GM19372 (cell line): ENCODE results near the gene KDM1B.
A peak's percentile ranks its signal among the peaks of the same experiment; 100 is the strongest.

ENCODE experiments used
- ATAC-seq: cut with Tn5 transposase; IDR thresholded peaks from one replicate; pipeline ENCODE4 v1.9.1; 2021; ENCODE audit warnings: mild to moderate bottlenecking, low read depth, moderate library complexity; ENCODE audit not compliant: unreplicated experiment

The KDM1B gene

DNA sequence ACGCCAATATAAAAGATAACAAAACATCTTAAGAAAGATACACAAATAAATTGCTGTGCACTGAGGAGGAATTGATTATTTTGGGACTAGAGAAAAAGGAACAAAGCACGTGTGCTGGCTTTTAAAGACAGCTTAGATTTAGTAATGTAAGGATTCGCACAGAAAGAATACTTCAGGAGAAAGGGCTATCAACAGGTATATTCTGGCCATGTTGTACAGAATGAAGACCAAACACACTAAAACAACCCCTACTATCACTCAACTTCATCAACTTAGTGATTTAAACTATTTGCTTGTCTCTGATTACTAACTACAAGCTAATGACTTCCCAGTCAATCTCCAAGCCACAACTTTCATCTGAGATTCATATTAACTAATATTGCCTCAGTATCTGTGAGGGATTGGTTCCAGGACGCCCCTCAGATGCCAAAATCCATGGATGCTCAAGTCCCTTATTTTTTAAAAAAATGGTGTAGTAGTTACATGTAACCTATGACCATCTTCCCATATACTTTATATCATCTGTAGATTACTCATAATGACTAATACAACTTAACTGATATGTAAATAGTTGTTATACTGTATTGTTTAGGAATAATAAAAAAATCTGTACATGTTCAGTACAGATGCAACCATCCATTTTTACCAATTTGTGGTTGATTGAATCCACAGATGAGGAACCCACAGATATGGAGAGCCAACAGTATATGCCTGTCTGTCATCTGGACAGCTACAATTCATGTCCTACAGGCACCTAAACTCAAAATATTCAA is 104.6 kb downstream of the KDM1B start:
- no peak for ATAC-seq

DNA sequence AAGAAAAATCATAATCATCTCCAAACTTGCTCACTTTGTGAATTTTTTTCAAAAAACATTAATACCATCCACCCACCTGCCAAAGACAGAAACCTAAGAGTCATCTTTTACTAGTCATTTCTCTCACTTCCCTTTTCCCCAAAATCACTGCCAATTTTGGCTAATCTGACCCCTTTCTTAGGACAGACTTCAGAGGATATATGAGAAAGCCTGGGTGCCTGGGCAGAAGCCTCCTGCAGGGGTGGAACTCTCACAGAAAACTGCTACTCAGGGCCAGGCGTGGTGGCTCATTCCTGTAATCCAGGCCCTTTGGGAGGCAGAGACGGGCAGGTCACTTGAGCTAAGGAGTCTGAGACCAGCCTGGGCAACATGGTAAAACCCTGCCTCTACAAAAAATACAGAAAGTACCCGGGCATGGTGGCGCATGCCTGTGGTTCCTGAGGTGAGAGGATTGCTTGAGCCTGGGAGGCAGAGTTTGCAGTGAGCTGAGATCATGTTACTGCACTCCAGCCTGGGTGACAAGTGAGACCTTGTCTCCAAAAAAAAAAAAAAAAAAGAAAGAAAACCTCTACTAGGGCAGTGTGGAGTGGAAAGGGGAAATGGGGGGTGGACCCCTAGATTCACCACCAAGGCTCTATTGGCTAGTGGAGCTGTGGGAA is 105.4 kb downstream of the KDM1B start:
- peak; percentile 28 for ATAC-seq

DNA sequence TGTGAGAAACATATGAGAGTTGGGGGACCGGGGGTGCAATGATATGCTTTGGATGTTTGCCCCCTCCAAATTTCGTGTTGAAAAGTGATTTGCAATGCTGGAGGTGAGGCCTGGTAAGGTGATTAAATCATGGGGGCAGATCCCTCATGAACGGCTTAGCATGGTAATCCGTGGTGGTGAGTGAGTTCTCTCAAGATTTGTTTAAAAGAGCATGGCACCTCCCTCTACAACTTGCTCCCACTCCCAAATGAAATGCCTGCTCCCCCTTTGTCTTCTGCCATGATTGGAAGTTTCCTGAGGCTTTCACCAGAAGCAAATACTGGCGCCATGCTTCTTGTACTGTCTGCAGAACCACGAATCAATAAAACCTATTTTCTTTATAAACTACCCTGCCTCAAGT is 106.7 kb downstream of the KDM1B start:
- no peak for ATAC-seq

- ATAC-seq = peak; percentile 48
Observed at GRCh38 chr6:18262702-18263417, 107.6 kb downstream of the KDM1B start.

DNA sequence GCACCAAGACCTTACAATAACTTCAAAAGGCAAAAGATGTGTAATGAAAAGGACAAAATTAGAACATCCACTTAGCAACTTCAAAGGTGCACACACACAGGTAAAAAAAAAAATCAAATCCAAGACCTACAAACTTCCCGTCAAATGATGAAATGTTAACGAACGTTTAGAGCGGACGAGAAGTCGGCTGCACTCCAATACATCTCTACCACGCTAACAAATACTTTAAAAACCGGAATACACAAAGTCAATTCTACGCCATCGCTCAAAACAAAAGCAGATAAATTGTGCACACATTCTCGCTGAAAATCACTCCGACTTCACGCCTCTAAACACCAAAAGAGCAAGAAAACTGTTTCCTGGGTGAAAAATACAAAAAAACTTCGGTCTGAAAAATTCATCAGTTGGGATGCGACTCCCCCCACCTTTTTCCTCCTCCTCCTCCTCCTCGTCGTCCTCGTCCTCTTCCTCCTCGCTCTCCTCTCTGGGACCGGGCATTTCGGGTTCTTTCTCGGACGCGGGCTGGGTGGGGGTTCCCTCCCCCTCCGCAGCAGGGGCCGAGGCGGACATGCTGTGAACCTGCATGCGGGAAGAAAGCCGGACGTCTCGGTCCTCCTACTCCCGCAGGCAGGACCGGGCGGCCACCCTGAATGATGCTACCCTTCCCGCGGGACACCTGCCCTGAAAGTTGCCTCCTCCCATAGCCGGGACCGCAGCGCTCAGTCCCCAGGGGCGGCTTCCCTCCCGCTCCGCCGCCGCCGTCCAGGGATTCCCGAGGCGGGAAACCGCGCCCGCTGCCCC is 108.4 kb downstream of the KDM1B start:
- ATAC-seq = peak; percentile 0

DNA sequence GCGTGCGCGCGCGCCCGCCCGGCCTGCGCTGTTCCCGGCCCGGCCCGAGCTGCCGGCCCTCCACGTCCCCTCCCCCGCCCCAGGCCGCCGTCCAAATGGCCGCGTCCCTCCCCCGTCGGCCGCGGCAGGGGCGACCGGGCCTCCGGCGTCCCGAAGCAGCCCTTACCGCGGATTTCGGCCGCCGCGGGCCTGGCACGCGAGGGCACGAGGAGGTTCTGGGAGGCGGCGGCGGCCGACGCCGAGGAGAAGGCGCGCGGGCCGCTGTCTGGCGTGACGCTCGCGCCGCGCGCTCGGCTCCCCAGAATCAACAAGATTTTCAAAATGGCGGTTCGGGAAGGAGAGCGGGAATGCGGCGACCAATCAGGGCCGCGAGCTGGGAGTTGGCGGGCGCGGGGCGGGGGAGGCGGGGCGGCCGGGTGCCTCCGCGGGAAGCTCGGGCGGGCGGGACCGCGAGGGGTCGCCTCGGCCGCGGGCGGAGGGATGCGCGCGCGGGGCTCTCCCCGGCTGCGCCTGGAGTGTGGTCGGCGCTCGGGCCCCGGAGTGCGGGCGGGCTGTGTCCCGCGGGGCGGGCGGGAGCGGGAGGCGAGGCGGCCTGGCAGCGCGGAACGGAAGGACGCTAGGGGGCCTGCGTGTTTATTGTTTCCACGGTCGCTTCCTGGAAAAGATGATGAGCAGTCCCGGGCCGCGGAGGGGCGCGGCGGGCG is 109.1 kb downstream of the KDM1B start, which contains the start of gene DEK:
Gene DEK (minus strand): TSS at position 312 of the 704 bp plus-strand sequence. CDS start 543 bp downstream, outside the sequence.
- ATAC-seq = peak; percentile 39

DNA sequence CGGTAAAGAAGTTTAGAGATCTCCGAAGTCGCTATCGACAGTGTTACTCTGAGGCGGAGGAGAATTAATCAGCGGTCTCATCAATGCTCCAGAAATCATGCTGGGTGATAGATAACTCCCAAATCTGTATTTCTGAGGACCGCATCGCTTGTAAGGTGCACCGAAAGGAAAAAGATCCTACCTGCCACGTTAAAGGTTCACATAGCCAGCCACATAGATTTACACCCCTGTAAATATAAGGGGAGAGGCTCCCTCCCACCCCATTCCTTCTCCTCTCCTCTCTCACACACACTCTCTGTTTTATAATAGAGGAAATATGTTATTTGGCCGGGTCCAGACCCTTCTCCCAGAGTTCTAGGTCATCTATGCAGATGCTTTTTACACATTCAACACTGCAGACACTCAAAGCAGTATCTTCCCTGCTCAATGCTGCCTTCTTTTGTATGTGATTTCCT is 109.7 kb downstream of the KDM1B start:
- ATAC-seq = no peak

- ATAC-seq = no peak
Observed at GRCh38 chr6:18265787-18266522, 110.7 kb downstream of the KDM1B start.

GRCh38 chr6:18266523-18266912 is 111.3 kb downstream of the KDM1B start:
- no peak for ATAC-seq

DNA sequence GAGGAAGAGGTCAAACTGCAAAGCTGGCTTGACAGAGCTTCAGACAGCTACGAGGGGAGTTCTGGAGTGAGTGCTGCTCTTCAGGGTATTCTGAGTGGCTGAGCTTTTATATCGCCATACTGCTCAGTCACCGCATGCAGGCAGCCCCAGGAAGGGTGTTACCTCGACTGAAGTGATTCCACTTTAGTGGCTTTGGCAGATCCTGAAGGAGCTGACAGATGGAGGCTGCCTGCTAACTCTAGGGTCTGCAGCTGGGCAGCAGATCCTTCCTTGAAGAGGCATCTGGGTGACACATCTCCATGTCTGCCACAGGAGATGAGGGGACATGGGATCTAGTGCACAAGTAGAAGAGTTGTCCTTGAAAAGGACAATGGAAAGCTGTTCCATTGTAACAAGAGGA is 112.8 kb downstream of the KDM1B start:
- no peak for ATAC-seq

DNA sequence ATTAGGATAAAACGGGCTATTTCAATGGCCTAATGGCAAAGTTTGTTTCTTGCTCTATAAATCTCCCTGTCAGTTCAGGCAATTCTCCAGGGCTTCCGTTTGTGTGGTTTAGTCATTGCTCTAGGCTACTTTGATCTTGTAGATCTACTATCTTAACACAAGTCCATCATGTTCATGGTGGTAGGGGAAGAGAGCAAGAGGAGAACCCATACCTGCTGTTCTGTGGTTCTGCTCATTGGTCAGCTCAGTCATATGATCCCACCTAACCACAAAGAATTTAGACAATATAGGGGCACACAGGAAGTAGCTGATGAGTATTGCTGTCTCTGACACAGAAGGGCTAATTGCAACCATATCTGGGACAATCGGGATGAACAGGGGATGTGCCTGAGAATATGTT is 114.0 kb downstream of the KDM1B start:
- no peak for ATAC-seq

DNA sequence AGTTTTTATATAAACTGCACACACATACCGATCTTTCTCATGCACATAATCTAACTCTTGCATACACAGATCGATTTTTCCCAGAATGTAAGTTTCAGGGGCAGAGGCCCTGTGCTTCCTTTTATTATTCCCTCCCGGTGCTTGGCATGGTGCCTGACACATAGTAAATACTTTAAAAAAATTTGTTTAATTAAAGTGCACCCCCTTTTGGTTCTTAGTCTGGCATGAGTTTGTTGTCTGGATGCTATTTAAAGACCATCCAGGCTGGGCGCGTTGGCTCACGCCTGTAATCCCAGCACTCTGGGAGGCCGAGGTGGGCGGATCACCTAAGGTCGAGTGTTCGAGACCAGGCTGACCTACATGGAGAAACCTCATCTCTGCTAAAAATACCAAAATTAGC is 114.5 kb downstream of the KDM1B start:
- no peak for ATAC-seq

GRCh38 chr6:18270216-18270615 is 115.0 kb downstream of the KDM1B start:
- ATAC-seq = no peak
